G401.6 (cell line): ENCODE results near the gene ATP2C2.

Experiments
- FAIRE-seq: peaks from 2 replicates; lab custom pipeline; 2012; peaks lifted over from hg19 to GRCh38; lab: Jason Lieb, UNC

Gene ATP2C2

GRCh38 chr16:84451781-84452180, 83.4 kb downstream of the ATP2C2 start:
- FAIRE-seq: no peak

GRCh38 chr16:84453061-84453752, 84.9 kb downstream of the ATP2C2 start:
- no peak for FAIRE-seq

GRCh38 chr16:84454611-84455010, 86.3 kb downstream of the ATP2C2 start:
- FAIRE-seq: no peak

GRCh38 chr16:84455031-84455430, 86.7 kb downstream of the ATP2C2 start:
- FAIRE-seq: no peak

GRCh38 chr16:84458606-84459532, 90.5 kb downstream of the ATP2C2 start:
- no peak for FAIRE-seq

- no peak for FAIRE-seq
Observed at GRCh38 chr16:84459533-84459894, 91.2 kb downstream of the ATP2C2 start.

- no peak for FAIRE-seq
Observed at GRCh38 chr16:84459941-84460405, 91.6 kb downstream of the ATP2C2 start.

GRCh38 chr16:84460406-84461028, 92.2 kb downstream of the ATP2C2 start:
- FAIRE-seq: no peak

- no peak for FAIRE-seq
Observed at GRCh38 chr16:84461029-84461412, 92.7 kb downstream of the ATP2C2 start.

GRCh38 chr16:84461413-84462295, 93.3 kb downstream of the ATP2C2 start:
- no peak for FAIRE-seq

GRCh38 chr16:84462296-84463210, 94.2 kb downstream of the ATP2C2 start:
- FAIRE-seq: no peak

GRCh38 chr16:84463221-84463620, 94.9 kb downstream of the ATP2C2 start:
- FAIRE-seq: no peak

GRCh38 chr16:84464116-84464515, 95.8 kb downstream of the ATP2C2 start:
- FAIRE-seq: no peak

- no peak for FAIRE-seq
Observed at GRCh38 chr16:84465154-84465553, 96.8 kb downstream of the ATP2C2 start.

- no peak for FAIRE-seq
Observed at GRCh38 chr16:84466692-84467091, 98.4 kb downstream of the ATP2C2 start.

GRCh38 chr16:84467256-84467655, 98.9 kb downstream of the ATP2C2 start:
- no peak for FAIRE-seq

- no peak for FAIRE-seq
Observed at GRCh38 chr16:84467709-84468108, 99.4 kb downstream of the ATP2C2 start.

GRCh38 chr16:84471316-84471715, 103.0 kb downstream of the ATP2C2 start:
- FAIRE-seq: no peak

- FAIRE-seq: no peak
Observed at GRCh38 chr16:84471966-84472365, 103.6 kb downstream of the ATP2C2 start.

- FAIRE-seq: no peak
Observed at GRCh38 chr16:84475643-84476240, 107.4 kb downstream of the ATP2C2 start.
